ENCODE measurements around the gene PLAC1.

PLAC1 gene

DNA sequence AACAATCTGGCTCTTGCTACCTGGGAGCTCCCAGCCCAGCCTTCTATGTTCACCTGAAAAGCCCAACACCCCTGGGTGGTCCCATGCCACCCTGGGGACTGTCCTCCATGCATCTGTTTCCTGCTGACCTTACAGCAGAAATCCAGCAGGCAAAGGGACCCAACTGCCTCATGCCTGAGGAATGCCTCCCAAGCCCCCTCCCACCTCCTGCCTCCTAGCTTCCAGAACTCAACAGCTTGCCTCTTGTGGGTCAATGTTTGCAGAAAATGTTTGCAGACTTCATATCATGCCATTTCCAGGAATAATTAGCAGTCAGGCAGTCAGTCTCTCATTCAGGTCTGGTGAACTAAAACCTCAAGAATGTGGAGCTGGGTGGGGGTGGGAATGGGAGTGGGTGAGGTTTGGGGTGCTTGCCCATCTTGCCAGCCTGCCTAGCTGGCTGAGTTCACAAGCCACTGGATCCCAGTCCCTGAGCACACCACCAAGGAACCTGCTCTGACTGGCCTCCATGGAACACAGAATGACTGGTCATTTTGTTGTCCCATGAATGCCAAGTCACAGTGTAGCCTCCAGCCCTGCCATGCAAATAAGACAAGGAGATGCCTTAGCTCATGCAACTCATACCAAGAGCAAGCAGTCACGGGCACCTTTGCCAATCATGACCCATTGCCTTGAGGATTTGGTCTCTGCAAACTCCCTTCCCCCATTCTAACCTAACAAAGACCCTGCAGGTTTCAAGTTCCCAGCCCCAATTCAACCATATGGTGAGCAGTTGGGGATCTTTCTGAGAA lies 12.1 kb upstream of the PLAC1 start:
- TF ChIP-seq, protein P1, sequence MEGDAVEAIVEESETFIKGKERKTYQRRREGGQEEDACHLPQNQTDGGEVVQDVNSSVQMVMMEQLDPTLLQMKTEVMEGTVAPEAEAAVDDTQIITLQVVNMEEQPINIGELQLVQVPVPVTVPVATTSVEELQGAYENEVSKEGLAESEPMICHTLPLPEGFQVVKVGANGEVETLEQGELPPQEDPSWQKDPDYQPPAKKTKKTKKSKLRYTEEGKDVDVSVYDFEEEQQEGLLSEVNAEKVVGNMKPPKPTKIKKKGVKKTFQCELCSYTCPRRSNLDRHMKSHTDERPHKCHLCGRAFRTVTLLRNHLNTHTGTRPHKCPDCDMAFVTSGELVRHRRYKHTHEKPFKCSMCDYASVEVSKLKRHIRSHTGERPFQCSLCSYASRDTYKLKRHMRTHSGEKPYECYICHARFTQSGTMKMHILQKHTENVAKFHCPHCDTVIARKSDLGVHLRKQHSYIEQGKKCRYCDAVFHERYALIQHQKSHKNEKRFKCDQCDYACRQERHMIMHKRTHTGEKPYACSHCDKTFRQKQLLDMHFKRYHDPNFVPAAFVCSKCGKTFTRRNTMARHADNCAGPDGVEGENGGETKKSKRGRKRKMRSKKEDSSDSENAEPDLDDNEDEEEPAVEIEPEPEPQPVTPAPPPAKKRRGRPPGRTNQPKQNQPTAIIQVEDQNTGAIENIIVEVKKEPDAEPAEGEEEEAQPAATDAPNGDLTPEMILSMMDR (conservative IDR thresholded peaks at IDR 0.05): no peak
- no peak overlapping the region for H3K27ac ChIP-seq

DNA sequence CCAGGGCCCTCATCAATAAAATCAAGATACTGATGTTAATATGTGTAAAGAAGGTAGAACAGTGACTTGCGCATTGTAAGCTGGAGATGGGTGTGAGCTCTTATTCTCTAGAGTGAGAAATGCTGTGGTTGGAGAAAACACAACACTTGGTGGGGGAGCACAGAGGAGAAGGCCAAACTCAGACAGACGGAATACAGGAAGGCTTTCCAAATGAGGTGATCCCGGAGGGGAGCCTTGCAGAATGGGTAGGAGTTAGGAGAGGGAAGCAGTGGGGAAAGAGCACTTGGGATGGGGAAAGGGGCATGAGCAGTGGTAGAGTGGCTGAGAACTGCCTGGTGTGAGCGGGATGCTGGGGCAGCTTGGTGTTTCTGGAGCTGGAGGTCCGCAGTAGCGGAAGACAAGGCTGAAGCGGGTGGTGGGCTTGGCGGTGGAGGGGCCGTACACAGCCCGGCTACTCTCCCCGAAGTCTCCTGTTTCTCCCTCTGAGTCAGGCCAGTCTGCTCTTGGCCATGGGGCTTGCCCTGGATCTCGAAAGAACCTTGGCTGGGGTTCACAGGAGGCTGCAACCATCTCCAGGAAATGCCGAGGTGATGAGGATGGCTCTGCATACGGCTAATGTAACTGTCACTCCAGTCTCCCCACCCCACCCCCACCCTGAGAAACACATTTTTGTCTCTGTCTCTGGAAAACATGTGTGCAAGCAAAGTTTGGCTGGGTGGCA lies 11.3 kb upstream of the PLAC1 start:
- no peak overlapping the region for H3K27ac ChIP-seq
- TF ChIP-seq, protein P1 (conservative IDR thresholded peaks at IDR 0.05): no peak

DNA sequence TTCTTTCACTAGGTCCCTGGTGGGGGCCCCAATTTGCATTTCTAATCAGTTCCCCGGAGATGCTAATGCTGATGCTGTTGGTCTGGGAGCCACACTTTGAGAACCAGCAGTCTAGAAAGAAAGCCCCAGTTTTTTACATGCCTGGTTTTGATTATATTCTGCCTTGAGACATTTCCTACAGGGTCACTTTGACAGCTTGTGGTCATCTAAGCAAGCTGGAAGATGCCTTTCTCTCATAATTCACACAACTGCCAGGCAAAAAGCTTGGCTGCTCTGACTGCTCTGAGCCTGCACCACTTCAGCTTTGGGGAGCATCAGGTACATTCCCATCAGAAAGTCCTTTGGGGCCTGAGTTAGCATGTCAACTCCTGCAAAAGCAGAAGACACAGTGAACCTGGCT lies 5.9 kb upstream of the PLAC1 start:
- no peak overlapping the region for H3K27ac ChIP-seq
- TF ChIP-seq, protein P1 (conservative IDR thresholded peaks at IDR 0.05): no peak

DNA sequence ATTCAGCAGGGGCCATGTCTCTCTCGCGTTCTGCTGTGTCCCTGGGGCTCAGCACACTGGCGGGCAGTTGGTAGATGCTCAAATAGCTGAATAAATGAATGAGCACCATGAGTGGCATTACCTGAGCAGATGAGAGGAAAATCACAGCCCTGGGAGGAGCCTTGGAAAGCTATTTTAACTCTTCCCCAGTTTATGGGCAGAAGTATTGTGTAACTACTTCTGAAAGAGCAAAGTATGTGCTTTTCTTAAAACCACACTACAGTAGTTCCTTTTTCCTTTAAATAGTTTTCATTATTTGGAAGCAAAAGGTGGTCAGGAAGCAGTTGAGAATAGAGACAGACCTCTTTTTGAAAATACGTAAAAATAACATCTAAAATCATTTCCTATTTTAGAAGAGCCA lies 3.0 kb upstream of the PLAC1 start:
- TF ChIP-seq, protein P1 (conservative IDR thresholded peaks at IDR 0.05): no peak
- no peak overlapping the region for H3K27ac ChIP-seq

DNA sequence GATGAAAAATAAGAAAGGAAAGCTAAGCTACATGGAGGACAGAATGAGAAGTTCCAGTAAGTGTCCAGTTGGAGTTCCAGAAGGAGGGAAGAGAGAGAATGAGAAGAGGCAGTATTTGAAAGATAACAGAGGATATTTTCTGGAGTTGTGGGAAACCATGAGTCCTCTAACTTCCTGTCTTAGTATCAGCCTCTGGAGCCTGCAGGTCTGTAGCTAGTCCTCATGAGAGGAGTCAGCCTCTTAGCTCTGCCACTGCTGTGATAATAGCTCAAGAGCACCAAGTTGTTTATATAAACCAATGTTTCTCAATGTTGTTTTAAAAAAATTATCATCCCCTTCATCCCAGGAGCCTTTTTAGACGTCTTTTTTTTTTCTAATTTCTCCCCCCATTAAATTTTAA lies 2.4 kb upstream of the PLAC1 start:
- no peak overlapping the region for H3K27ac ChIP-seq
- TF ChIP-seq, protein P1 (conservative IDR thresholded peaks at IDR 0.05): no peak

DNA sequence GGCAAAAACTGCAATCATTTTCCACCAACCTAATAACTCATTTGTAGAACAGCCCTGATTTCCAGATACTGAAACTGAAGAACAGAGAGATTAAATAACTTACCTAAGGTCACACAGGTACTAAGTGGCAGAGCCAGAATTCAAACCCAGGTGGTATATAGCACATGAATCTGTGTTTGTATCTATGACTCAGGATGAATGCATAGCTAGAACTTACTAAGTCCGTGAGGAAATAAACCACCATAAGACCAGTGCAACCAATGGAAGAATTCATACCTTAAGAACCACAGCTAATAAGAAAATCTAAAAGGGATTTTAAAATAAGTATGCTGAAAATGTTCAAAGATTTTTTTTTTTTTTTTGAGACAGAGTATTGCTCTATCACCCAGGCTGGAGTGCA lies 1.5 kb upstream of the PLAC1 start:
- no peak overlapping the region for H3K27ac ChIP-seq
- TF ChIP-seq, protein P1 (conservative IDR thresholded peaks at IDR 0.05): no peak

DNA sequence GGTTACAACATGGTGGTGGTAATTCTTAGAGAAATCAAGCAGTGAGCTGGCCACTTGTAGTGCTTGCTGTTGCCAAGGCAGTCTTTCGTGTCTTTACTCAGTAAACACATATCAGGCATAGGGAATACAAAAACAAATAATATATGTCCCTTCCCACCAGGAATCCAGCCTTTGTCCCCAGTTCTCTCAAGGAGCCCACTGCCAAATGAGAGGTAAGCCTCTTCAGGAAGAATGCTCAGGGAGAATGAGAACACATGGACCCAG lies 421 bp upstream of the PLAC1 start:
- no peak overlapping the region for H3K27ac ChIP-seq
- TF ChIP-seq, protein P1 (conservative IDR thresholded peaks at IDR 0.05): no peak
